ENCODE results near the gene WDR93.
A peak's percentile ranks its signal among the peaks of the same experiment; 100 is the strongest.

Gene WDR93

DNA sequence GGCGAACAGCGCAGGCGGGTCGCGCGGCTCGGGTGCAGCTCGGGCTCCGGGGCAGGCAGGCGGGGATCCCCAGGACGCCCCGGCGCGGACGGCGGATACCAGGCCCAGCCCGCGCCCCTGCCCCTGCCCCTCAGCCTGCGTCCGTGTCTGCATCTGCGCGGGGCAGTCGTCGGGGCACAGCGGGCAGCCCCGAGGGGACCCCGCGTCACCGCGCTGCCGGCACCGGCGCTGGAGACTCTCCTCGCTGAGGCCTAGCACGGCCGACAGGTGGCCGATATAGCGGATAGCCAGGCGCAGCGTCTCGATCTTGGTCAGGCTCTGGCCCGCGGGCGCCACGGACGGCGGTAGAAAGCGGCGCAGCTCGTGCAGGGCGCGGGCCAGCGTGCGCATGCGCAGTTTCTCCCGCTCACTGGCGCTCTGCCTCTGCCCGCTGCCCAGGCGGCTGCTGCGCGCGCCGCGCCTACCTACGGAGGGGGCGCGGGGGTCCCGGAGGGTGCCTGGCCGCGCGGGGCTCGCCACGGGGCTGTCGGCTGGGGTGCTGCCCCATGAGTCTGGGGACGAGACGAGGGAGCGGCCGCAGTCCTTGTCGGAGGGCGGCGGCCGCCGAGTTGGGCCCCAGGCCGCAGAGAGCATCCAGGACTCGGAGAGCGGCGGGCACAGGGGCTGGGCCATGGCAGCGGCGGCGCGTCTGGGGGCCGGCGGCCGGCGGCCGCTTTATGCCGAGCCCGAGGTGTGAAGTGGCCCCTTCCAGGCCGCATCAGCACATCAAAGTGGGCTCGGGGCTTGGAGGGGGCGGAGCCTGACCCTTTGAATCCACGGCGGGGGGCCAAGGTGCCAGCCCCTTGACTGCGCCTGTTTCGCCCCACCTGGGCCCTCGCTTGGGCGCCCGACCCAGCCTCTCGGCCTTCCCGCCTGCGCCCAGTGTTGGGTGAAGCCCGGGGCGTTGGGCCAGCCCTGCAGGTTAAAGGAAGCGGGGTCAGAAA, 60.2 kb downstream of the WDR93 start, which contains the start of gene MESP1:
TSS of gene MESP1 (minus strand) at position 690 of the 983 bp plus-strand sequence. CDS start at position 672, 18 bp downstream.
- DNase-seq: peak; percentile 93

DNA sequence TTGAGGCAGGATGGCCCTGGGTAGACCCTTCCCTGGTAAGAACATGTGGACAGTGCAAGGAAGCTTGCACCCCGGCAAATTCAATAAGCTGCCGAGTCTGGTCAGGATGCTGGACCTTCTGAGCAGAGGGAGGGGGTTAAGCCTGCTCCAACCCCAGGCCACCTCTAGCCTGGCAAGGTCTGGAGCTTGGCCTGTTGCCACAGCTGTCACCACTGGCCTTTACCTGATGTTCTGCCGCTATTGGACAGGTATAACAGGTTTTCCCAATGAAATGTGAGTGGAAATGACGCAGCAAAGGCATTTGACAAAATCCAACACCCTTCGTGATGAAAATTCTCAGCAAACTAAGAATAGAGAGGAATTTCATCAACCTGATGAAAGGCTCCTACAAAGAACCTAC, 61.1 kb downstream of the WDR93 start:
- DNase-seq: no peak

DNA sequence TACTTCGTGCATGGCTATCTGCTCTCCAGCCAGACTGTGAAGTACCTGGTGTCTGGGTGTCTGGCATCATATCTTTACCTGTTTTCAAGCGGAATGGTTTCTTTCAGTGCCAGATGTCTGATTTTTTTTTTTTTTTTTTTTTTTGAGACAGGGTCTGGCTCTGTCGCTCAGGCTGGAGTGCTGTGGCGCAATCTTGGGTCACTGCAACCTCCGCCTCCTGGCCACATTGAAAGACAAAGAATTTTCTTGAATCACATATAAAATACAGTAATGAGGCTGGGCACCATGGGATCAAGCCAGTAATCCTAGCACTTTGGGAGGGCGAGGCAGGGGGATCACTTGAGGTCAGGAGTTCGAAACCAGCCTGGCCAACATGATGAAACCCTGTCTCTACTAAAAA, 63.2 kb downstream of the WDR93 start:
- no peak for DNase-seq

DNA sequence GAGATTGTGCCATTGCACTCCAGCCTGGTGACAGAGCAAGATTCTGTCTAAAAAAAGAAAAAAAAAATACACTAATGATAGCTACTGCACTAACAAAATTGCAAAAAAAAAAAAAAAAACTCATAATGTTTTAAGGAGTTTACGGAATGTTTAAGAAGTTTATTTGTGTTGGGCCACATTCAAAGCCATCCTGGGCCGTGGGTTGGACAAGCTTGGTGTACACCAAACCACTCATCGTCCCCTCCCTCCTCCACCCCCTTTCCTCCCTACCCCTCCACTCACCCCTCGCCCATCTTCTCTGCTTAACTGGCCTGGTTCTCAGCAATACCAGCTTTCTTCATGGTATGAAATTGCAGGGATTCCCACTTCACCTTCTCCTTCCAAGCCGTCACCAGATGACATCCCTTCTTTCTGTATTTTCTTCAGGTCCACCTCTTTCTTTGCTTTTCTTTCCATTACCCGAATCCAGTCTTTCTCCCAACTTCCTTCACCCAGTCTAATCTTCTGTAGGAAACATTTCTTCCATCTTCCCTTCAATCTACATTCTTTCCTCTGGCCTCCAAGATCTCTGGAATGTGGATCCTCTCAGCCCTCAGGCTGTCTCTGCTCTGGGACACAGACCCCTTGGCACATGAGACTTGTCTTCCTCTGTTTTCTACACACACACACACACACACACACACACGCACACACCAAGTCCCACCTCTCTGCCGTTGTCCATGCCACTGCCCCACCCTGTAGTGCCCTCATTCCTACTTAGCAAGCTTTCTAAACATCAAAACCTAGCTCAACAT, 63.9 kb downstream of the WDR93 start:
- DNase-seq: no peak

DNA sequence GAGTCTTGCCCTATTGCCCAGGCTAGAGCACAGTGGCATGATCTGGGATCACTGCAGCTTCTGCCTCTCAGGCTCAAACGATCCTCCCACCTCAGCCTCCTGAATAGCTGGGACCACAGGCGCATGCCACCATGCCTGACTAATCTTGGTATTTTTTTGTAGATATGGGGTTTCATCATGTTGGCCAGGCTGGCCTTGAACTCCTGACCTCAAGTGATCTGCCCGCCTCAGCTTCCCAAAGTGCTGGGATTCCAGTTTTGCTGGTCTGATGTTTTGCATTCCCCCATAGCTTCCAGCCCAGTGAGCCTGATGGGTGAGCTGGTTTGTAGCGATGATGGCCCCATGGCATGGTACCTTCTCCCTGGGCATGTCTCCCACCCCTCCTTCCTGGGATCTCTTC, 65.1 kb downstream of the WDR93 start:
- no peak for DNase-seq

DNA sequence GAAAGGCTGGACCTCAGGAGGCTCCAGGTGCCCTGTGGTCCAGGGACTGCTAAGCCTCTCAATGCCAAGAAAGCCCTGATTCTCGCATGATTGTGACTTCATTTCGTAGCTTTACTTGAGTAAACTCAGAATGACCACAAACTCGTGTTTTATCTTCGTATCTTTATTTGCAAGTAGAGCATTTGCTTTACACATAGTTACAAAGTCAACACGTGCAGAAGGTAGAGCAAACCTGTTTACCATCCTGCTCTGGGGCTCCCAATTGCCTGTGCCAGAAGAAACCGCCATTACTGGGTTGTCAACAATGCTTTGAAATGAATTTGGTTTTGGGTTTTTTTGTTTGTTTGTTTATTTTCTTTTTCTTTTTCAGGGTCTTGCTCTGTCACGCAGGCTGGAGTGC, 66.3 kb downstream of the WDR93 start:
- no peak for DNase-seq

DNA sequence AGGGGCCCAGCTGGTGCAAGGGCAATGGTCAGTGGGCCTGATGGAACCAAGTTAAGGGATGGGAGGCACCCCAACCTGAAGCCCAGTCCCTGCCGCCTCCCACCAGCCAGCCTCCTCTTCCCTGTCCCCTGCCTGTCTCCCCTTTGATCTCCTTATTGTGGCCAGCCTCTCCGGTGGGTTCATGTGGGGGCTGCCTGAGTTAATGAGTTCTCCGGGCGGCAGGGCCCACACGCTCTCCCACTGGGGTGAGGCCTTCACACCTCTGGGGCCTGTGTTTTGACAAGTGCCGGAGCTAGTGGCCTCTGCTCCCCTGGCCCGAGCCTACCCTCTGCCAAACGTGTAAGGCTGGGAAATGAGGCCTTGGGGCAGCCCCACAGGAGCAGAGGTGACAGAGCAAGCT, 67.7 kb downstream of the WDR93 start:
- DNase-seq: no peak

DNA sequence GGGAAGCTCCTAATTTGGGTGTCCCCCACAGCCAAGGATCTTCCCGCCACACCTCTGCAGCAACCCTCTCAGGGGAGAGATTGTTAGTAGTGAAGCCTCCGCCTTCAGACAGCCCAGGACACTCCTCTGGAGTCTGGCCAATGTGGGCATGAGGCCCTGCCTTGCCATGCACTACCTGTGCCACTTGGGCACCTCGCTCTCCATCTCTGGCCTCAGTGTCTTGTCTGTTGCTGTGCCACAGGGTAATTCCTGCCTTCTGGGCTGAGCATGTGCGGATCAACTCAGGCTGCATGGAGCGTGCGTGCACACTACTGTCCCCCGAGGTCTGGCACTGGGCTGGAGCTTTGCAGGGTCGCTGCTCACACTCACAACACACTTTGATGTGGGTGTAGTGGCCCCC, 68.4 kb downstream of the WDR93 start:
- no peak for DNase-seq

DNA sequence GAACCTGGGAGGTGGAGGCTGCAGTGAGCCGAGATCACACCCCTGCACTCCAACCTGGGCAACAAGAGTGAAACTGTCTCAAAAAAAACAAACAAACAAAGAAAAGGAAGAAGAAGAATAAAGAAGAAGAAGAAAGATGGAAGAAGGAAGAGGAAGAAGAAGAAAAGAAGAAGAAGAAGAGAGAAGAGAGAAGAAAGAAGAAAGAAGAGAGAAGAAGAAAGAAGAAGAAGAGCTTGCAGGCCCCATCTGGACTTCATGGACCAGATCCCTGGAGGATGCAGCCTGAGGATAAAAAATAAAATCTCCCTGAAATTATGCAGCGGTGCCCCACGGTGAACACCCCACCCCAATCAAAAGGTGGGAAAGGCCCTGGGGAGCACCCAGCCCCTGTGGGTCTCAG, 69.2 kb downstream of the WDR93 start:
- DNase-seq: no peak

DNA sequence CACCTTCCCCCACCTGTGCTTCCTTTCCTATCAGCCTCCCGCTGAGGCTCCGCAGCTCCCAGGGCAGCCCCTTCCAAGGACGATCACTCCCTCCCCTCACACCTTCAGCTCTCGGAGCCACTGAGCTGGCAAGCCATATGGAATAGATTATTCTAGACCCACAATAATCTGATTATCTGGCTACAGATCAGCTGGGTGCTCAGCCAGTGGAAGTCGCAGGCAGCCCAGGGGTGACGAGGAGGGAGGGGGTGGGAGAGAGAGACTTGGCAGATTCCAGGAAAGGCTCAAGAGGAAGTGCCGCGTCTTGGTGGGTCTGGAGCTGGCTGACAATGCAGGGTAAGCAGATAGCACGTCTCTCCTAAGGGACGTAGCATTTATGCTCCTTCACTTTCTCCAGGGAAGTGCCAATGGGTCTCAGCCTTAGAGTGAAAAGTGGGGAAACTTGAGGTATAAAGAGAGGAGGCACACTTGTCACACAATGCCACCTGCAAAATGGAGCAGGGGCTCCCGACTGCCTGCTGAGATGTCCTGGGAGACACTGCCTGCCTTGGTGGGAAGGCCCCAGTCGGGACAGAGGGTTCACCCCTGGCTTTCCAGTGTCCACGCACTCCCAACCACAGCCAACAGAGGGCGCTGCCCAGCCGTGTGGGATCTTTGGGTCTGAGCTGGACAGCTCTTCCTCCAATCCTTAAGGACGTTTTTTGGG, 69.8 kb downstream of the WDR93 start:
- DNase-seq: peak; percentile 70

DNA sequence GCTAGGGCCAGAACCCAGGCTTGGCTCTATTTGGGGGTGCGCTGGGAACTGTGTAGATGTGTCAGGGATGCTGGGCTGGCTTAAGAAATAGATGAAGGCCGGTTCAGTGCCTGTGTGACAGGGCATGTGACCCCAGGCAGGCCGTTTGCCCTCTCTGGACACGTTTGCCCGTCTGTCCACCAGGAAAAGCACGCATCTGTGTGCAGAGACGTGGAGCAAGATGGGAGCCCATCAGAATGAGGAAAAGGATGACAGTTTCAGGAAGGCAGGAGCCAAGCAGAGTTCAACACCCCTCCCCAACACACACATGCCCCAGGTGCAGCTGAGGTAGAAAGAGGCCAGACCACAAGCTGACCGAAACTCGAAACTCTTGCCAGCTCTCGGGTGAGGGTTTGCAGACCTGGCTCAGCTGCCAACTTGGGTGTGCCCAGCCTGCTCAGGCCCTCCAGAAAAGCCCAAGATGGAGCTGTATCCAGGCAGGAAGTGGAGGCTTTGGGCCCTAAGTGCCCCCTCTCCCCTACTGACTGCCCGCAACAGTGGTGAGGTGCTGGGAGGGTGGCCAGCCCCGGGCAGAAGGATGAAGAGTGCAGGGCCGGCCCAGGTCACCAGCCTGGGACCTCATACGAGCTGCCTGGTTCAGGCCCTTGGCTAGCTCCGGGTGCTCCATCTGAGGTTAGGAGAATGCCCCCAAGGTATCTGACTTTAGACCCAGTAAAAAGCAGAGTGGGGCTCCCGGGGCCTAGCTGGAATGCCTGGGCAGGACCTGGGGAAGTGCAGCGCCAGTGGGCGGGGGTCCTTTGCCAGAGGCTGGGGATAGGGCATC, 70.6 kb downstream of the WDR93 start:
- no peak for DNase-seq

DNA sequence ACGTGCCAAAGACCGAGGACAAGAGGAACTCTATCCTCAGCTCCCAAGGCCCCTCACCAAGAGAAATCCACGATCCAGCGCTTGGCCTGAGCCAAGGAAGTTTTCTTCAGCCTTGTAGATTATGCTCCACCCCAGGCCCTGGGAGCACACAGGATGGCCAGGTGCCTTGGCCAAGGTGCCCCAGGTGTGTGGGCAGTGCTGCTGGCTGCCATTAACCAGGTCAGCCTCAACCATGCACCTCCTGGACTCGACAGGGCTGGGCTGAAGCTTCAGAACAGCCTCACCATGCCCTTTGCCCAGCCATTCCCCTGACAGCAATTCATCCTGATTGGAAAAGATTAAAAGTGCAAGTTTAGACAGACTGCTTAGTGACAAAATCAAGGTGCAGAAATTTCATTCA, 71.3 kb downstream of the WDR93 start:
- no peak for DNase-seq

DNA sequence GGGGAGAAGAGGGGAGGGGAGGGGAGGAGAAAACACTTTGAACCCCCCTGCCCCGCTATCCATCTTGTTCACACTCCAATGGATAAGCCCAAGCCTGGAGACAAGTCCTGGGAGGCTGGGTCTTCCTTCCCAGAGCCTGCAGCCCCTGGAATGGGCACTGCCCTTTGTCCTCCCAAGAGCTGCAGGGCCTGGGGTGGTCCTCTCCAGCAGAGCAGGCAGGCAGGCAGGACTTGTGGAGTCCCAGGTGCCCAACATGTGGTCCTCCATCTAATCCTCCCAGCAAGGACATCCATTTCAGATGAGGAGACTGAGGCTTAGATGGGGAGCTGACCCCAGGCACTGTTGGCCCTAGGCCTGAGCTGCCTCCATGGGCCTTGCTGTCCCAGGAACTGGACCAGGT, 75.1 kb downstream of the WDR93 start:
- DNase-seq: no peak

DNA sequence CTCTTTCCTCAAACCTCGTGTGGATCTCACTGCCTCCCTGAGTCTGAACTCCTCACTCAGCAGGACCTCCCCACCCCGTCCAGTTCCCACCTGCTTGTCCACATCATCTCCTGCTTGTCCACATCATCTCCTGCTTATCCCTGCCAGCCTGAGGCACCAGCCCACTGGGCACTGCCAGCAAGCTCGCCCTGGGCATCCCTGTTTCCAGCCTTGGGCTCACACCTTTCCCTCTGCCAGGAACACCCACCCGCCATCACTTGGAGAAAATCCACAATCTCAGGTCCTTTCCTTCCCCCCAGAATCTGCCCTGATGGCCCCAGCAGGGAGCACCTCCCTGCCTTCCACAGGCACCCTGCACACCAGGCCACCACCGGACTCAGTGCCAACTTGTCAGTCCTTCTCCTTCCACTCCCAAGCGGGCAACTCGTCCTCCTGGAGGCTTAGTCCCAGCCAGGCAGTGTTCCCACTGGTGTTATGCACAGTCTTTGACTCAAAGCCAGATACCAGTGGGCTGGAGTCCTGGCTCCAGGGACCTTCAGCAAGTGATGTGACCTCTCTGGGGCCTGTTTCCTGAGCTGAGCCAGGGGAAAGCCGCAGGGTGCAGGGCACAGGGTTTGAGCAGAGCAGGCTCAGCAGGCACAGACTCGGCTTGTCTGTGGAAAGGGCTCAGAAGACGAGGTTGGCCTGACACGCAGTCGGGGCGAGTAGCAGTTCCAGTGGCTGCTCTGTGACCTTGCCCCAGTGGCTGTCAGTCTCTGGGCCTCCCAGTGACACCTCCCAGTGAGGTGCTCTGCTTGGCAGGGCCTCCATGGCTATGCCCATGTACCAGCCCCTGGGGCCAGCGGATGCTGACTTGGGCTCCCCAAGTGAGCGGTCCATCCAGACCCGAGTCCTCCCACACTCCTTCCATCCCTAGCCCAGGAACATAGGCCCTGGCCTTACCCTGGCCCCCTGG, 76.0 kb downstream of the WDR93 start:
- no peak for DNase-seq

DNA sequence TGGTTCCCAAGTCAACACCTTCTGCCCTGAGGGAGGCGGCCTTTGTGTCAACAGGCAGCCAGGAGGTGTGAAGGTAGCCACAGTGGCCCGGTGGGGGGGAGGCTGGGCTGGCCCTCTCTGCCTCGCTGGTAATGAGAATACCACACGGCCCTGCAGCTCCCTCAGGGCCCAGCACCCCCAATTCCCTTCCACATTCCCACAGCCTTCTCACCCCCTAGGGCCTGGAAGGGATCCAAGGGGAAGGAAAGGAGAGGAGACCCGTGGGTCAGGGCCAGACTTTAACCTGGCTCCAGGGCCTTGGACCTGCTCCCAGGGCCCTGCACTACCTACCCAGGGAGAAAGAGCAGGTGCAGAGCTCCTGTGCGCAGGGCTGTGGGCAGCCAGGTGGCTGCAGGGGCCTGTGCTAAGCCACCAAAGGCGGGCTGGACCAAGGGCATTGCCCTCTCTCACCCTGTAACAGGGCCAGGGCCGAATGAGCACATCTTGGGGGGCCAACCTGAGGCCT, 76.9 kb downstream of the WDR93 start:
- DNase-seq: no peak

DNA sequence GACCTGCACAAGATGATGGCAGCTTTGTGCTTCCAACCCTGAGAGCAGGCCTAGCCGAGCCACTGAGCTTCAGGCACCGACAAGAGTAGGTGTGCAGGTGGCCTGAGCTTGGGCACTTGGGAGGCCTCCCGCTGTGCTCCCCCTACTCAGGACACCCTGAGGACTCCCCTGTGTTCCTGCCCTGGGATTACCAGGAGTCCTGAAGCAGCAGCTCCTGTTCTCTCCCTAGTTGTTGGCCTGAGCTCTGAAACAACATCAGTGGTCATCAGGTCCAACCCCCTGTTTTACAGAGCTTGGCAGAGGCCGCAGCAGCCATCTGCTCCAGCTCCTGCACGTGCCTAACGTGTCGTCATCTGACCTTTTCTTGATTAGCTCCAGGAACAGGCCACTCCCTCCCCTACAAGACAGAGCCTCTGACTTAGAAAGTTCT, 77.5 kb downstream of the WDR93 start:
- no peak for DNase-seq

DNA sequence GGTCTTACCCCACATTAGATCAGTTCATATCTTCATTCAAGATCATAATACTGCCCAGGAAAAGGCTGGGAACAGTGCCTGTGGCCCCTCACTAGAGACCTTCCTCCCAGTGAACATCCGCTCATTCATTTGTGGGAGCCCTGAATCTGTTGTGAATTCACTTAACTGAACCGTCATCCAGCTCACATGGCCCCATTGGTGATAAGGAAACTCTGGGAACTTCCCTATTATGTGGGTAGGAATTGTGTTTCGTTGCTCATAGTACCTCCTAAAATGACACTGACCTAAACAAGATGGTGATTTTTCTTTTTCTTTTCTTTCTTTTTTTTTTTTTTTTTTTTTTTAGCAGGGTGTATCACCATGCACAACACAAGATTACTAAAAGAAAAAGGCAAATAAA, 78.8 kb downstream of the WDR93 start:
- DNase-seq: peak; percentile 84

DNA sequence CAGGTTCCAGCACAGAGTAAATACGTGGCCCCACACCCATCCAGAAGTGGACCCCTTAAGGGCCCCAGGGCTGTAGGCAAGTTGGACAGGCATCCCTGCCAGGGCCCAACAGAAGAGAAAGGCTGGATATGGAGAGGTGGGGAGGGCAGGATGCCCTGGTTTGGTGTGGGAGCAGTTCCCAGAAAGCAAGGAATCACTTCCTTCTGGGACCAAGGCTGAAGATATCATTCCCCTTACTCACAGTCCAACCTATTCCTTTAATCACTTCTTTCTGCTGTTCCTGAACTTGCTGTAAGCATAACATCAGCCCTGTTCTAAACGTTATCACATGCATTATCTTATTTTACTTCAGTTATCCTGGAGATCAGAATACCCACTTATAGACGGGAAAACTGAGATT, 79.4 kb downstream of the WDR93 start:
- DNase-seq: no peak

DNA sequence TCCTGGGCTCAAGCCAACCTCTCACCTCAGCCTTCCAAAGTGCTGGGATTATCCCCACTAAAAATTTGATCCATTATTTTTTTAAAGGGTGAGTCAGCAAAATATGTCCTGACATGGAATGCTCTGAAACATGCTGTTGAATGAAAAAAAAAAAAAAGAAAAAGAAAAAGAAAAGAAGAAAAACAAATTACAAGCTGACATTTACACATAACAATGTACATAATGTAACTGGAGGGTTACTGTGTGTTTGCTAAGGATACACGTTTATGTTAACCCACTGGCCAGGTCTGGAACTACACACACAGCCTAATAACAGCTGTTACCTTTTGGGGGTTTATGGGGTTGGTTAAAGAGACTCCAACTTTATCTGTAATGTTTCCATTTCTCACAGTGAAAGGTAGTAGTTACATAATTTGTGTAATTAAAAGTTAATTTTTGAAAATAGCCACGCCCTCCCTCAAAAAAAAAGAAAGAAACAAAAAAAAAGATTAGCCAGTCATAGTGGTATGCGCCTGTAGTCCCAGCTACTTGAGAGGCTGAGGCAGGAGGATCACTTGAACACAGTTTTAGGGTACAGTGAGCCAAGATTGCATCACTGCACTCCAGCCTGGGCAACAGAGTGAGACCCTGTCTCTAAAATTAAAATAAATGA, 82.4 kb downstream of the WDR93 start:
- DNase-seq: no peak

DNA sequence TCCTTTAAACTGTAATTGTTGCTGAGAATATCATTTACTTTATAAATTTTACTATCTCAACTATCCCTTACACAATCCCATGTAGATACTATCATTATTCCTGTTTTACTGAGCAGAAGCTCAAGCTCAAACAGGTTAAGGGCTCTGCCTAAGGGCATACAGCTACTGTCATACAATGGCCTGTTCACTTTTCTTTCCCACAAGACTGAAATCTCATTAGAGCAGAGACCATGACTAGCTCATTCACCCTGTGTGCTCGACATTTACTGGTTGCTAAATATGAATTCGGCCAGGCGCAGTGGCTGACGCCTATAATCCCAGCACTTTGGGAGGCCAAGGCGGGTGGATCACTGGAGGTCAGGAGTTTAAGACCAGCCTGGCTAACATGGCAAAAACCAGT, 83.9 kb downstream of the WDR93 start:
- no peak for DNase-seq
